NCI-H2227 treated with DMSO at 0.1 percent for 48 hours (cell line): ENCODE measurements around the gene KRT36.

Experiments used
- DNase-seq: peaks from one replicate; lab custom pipeline; 2025; lab: John Stamatoyannopoulos, UW

Gene KRT36

DNA sequence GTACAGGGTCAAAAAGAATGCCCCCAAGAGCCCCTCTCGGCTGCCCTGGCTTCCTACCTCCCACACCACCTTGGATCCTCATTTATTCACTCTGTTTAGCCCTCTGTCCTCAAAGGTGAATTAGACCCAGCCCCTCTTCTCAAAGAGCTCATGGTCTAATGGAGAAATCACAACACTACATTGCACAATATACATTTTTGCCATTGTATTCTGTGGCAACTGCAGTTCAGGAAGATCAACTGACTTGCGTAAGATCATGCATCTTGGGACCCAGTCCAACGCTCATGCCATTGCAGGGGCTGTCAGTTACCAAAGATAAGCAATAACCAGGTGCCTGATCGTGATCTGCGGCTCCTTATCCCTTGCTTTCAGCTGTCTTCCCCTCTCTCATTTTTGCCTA is 50.3 kb downstream of the KRT36 start:
- no peak for DNase-seq

DNA sequence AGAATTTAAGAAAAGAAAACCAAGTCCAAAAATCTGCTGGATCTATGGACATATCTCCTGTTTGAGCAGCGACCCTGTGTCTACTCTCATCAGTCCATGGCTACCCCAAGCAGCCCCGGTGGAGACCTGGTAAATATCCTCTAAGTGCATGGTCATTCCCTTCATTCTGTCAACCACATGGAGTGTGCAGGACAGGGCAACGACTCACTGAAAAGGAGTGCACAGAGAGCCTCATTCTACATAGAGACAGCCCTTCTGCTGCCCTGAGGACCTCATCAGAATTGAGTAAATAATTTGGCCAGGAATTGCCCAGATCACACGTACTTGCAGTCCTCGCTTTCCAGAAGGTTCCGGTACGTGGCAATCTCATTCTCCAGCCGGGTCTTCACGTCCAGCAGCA is 51.9 kb downstream of the KRT36 start:
- DNase-seq: no peak

- DNase-seq: no peak
Measured at GRCh38 chr17:41437254-41437653, 52.5 kb downstream of the KRT36 start.
